ENCODE measurements around the gene NR6A1.

The NR6A1 gene

DNA sequence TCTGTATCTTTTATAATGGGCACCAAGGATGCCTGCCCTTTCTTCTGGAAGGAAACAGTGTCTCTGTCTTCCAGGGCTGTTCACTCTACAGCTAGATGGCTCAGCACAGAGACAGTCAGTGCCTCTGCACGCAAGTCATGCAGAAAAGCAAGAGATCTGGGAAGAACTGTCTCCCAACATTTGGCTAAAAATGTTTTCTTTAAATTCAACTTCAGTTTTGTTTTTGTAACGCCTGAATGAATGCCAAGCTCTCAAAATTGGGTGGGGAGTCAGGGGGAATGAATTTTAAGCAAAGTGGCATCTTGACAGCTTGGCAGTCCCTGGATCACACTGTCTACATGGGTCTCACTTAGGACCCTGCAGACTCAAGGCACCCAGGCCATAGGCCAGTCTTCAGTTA lies 18.4 kb upstream of the NR6A1 start:
- DNase-seq (ENCODE audit: low read depth, low spot score), result no peak
- no peak overlapping the region for H3K4me3 ChIP-seq (ENCODE audit: low read depth, low read length)
- in situ Hi-C loops (cut with HindIII; ENCODE audit: low sequenced_read_pairs), result no loop called here
- TF ChIP-seq, protein P1, sequence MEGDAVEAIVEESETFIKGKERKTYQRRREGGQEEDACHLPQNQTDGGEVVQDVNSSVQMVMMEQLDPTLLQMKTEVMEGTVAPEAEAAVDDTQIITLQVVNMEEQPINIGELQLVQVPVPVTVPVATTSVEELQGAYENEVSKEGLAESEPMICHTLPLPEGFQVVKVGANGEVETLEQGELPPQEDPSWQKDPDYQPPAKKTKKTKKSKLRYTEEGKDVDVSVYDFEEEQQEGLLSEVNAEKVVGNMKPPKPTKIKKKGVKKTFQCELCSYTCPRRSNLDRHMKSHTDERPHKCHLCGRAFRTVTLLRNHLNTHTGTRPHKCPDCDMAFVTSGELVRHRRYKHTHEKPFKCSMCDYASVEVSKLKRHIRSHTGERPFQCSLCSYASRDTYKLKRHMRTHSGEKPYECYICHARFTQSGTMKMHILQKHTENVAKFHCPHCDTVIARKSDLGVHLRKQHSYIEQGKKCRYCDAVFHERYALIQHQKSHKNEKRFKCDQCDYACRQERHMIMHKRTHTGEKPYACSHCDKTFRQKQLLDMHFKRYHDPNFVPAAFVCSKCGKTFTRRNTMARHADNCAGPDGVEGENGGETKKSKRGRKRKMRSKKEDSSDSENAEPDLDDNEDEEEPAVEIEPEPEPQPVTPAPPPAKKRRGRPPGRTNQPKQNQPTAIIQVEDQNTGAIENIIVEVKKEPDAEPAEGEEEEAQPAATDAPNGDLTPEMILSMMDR (IDR thresholded peaks at IDR 0.05; ENCODE audit: low read depth, low read length), result no peak

DNA sequence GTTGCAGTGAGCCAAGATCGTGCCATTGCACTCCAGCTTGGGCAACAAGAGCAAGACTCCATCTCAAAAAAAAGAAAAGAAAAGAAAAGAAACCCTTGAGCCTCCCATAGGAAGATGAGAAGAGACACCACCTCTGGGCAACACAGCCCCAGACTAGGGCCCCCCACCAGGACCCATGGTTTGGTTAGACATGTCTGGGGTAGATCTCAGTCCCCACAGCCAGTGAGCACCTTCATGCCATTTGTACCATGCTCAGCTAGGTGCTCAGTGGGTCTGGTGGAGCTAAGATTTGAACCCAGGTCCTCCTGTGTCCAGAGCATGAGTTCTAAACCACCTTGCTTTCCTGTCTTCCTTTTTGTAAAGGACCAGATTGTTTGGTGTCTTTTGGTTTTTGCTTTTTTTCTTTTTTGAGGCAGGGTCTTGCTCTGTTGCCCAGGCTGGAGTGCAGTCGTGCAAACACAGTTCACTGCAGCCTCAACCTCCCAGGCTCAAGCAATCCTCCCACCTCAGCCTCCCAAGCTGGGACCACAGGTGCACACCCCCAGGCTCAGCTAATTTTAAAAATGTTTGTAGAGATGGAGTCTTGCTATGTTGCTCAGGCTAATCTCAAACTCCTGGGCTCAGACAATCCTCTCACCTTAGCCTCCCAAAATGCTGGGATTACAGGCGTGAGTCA lies 17.6 kb upstream of the NR6A1 start:
- TF ChIP-seq, protein P1 (IDR thresholded peaks at IDR 0.05; ENCODE audit: low read depth, low read length), result no peak
- in situ Hi-C loops (cut with HindIII; ENCODE audit: low sequenced_read_pairs), result no loop called here

DNA sequence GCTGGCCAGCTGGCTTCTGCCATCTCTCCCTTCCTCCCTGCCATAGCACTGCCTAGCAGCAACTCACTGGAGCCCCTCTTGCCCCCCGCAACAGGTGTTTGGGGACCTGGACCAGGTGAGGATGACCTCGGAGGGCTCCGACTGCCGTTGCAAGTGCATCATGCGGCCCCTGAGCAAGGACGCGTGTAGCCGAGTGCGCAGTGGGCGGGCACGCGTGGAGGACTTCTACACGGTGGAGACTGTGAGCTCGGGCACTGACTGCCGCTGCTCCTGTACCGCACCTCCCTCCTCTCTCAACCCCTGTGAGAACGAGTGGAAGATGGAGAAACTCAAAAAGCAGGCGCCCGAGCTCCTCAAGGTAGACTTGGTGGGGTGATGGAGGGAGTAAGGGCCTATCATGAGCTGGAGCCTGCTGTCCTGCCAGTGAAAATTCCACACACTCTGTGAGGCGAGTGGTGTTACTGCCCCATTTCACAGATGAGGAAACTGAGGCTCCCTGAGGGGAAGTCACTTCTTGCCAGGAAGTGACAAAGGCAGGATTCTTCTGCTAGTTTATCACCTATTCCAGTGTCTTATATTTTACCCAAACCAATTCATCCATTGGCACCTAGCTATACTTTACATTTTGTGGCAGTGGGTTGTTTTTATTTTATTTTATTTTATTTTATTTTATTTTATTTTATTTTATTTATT lies 15.9 kb upstream of the NR6A1 start:
- no peak for DNase-seq (ENCODE audit: low read depth, low spot score)
- no peak overlapping the region for H3K4me3 ChIP-seq (ENCODE audit: low read depth, low read length)
- in situ Hi-C loops (cut with HindIII; ENCODE audit: low sequenced_read_pairs), result no loop called here
- TF ChIP-seq, protein P1 (IDR thresholded peaks at IDR 0.05; ENCODE audit: low read depth, low read length), result no peak

More for the DNA sequence above, 17.6 kb upstream of the NR6A1 start:
- H3K4me3 ChIP-seq (ENCODE audit: low read depth, low read length), result no peak overlapping the region
- DNase-seq (ENCODE audit: low read depth, low spot score), result no peak

DNA sequence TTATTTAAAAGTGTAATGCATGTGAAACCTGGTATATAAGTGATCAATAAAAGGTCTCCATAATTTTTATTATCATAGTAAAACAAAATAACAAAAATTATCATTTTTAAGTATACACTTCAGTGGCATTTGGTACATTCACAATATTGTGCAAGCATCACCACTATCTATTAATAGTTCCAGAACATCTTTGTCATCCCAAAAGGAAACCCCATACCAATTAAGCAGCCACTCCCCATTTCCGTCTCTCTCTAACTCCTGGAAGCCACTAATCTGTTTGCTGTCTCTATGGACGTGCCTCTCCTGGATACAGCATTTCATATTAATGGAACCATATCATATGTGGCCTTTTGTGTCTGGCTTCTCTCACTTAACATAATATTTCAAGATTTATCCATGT lies 13.4 kb upstream of the NR6A1 start:
- DNase-seq (ENCODE audit: low read depth, low spot score), result peak; percentile 28
- TF ChIP-seq, protein P1 (IDR thresholded peaks at IDR 0.05; ENCODE audit: low read depth, low read length), result no peak

DNA sequence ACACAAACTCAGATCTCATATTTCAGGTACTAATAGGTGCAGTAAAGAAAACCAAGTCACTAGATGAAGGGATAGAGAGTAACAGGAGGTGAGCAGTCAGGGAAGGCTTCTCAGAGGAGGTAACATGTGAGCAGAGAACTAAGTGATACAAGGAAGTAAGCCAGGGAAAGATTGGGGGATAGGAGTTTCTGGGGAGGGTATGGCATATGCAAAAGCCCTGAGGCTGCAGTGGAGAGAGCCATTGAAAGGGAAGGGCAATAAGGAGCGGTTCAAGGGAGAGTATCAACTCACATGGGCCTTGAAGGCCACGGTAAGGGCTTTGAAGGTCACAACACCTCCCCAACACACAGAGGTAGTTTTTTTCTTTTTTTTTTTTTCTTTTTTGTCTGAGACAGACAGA lies 12.7 kb upstream of the NR6A1 start:
- in situ Hi-C loops (cut with HindIII; ENCODE audit: low sequenced_read_pairs), result no loop called here
- H3K4me3 ChIP-seq (ENCODE audit: low read depth, low read length), result no peak overlapping the region
- TF ChIP-seq, protein P1 (IDR thresholded peaks at IDR 0.05; ENCODE audit: low read depth, low read length), result no peak
- DNase-seq (ENCODE audit: low read depth, low spot score), result no peak

More for the DNA sequence above, 13.4 kb upstream of the NR6A1 start:
- in situ Hi-C loops (cut with HindIII; ENCODE audit: low sequenced_read_pairs), result no loop called here
- no peak overlapping the region for H3K4me3 ChIP-seq (ENCODE audit: low read depth, low read length)

DNA sequence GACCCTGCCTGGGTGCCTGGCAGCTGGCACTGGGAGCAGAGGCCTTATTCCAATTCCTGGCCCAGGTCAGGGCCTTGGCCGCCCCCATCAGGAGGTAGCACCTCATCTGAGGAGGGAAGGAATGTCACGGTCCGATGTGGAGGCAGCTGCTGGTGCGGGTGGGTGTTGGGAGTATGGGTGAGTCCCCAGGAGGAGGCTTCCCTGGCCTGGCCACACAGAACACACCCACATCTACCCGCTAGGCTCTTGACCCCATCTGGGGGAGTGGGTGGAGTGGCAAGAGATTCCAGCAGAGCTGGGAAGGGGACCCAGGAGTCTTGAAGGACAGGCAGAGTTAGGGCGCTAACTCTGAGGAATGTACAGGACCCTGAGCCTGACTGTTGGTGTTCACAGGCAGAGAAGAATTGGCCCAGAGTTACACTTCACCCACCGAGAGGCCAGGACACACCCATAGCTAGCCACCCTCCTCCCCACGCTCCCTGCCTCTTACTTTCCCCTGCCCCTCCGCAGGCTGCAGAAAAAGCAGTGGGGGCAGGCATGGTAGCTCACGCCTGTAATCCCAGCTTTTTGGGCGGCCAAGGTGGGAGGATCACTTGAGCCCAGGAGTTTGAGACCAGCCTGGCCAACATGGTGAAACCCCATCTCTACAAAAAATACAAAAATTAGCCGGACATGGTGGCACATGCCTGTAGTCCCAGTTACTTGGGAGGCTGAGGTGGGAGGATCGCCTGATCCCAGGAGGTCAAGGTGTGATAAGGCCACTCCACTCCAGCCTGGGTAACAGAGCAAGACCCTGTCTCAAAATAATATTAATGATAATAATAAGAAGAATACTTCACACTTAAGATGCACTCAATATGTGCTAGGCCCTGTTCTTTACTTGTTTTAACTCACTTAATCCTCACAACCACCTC lies 11.8 kb upstream of the NR6A1 start:
- DNase-seq (ENCODE audit: low read depth, low spot score), result no peak
- no peak overlapping the region for H3K4me3 ChIP-seq (ENCODE audit: low read depth, low read length)
- in situ Hi-C loops (cut with HindIII; ENCODE audit: low sequenced_read_pairs), result no loop called here
- TF ChIP-seq, protein P1 (IDR thresholded peaks at IDR 0.05; ENCODE audit: low read depth, low read length), result no peak
